ENCODE results near the gene CLDN1. TPM values are rescaled to one million over a fixed set of nuclear protein-coding genes. Genes with fewer than 3 reads are reported as not detected.

Gene CLDN1
- total RNA-seq, 1 donor from 2014 or later, result 0.08 TPM

DNA sequence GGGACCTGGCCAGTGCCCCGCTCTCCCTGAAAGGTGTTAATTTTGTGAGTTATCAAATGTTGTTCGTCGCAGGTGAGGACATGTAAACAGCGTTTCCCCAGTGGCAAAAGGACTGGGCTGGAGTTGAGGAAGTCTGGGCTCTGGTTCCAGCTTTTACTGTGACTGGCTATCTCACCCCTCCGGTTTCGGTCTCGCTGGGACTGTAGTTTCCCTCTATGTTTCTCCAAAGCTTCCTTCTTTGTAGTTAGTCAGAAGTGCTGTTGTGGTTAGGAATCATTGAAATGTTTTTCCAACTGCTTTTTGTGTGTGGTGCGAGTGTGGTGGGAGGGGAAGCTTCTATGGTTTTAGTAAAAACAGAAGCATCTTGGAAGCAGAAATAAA, 990 bp upstream of the CLDN1 start:
- DNase-seq, result no peak
- intact Hi-C loops (cut with micrococcal nuclease), result no loop called here
- TF ChIP-seq, protein P1, sequence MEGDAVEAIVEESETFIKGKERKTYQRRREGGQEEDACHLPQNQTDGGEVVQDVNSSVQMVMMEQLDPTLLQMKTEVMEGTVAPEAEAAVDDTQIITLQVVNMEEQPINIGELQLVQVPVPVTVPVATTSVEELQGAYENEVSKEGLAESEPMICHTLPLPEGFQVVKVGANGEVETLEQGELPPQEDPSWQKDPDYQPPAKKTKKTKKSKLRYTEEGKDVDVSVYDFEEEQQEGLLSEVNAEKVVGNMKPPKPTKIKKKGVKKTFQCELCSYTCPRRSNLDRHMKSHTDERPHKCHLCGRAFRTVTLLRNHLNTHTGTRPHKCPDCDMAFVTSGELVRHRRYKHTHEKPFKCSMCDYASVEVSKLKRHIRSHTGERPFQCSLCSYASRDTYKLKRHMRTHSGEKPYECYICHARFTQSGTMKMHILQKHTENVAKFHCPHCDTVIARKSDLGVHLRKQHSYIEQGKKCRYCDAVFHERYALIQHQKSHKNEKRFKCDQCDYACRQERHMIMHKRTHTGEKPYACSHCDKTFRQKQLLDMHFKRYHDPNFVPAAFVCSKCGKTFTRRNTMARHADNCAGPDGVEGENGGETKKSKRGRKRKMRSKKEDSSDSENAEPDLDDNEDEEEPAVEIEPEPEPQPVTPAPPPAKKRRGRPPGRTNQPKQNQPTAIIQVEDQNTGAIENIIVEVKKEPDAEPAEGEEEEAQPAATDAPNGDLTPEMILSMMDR (IDR thresholded peaks at IDR 0.05; ENCODE audit: borderline replicate concordance), result no peak
- Histone ChIP-seq H3K27ac (replicated peaks) (no peak overlapping the region), H3K4me1 (peaks cover 29% of the 10 kb centered on the region), H3K4me3 (peak overlapping the region; percentile 74), H3K27me3 (ENCODE audit: low read depth) (peaks cover 34% of the 10 kb centered on the region), H3K9me3 (replicated peaks) (no peaks in the 10 kb centered on the region), H3K36me3 (no peaks in the 10 kb centered on the region)

DNA sequence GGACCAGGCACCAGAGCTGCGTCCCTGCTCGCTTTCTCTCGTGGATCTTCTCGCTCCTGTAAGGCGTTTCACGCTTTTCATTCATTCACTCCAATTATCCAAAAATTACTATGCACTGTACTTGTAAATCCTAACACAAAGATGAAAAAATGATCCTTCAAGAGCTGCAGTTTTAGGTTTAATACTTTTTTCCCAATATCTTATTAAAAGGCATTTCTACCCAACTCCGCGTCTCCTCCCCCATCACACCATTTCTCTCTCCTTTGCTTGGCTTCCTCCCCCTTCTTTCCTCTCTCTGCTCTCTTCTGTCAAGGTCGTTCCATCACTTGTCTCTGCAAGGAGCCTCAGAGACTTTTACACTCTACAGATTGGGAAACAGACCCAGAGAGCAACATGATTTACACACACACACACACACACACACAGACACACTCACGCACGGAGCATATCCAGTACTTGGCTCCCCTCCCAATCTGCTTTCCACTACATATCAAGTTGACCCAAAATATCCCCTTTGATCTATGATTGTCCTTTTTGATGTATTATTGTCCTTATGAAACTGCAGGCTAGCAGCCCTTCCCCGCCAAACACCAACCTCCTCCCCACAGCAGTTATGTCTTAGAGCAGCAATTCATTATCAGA, 479 bp upstream of the CLDN1 start:
- intact Hi-C loops (cut with micrococcal nuclease), result no loop called here
- Histone ChIP-seq H3K9me3 (replicated peaks) (no peaks in the 10 kb centered on the region), H3K36me3 (no peaks in the 10 kb centered on the region), H3K4me1 (peaks cover 29% of the 10 kb centered on the region), H3K4me3 (peak overlapping the region; percentile 74), H3K27ac (replicated peaks) (no peak overlapping the region), H3K27me3 (ENCODE audit: low read depth) (peaks cover 34% of the 10 kb centered on the region)
- TF ChIP-seq, protein P1 (IDR thresholded peaks at IDR 0.05; ENCODE audit: borderline replicate concordance), result peak; percentile 17
- DNase-seq, result no peak

DNA sequence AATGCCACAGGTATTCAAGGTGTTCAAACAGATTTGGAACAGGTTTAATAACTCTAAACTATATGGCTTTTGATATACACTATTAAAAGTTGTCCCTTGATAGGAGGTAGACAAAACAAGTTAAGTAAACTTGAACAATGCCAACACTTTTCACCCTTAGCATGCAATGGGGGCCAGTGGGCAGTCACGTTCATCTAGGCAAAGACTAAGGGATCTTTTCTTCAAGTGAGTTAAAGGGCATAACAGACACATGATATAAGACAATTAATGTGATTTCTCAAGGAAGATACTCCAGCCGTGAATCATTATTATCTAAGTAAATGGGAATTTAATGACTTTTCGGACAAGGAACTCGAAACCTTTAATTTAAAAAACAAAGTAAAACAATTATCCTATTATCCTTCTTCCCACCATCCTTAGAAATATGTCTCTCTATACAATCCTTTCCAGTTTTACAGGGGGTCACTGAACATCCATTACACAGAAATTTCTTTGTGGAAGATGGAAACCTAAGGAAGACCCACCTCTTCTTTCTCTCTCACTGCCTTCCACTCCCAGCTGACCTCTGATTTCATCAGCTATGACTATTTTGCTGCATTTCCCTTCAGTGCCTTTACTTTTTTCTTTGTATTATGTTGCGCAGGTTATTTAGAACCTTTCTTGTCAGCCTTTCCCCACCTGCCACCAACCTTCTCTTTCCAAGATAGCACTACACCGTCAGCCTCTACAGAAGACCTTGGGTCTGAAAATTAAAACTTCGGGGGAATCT, 1.5 kb downstream of the CLDN1 start:
- intact Hi-C loops (cut with micrococcal nuclease), result no loop called here

DNA sequence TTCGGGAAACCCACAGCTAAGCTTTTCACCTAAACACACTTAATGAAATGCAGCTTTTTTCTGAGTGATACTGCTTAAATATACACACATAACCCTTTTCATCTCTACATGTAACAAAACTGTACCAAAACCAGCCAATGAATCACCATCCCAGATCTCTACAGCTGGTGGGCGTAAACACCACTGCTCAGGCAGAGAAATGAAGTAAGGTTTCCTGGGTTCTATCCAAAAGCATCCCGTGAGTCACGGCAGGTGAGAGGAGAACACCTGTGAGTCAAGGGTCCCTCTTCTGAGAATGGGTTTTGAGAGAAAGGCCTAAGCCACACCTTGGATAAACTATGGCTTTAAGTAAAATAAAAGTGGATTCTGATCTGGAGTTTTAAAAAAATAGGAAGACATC, 2.6 kb downstream of the CLDN1 start:
- Histone ChIP-seq H3K27ac (replicated peaks) (no peak overlapping the region), H3K36me3 (no peaks in the 10 kb centered on the region), H3K4me1 (peaks cover 17% of the 10 kb centered on the region), H3K27me3 (ENCODE audit: low read depth) (peaks cover 34% of the 10 kb centered on the region), H3K4me3 (no peak overlapping the region), H3K9me3 (replicated peaks) (no peaks in the 10 kb centered on the region)
- TF ChIP-seq, protein P1 (IDR thresholded peaks at IDR 0.05; ENCODE audit: borderline replicate concordance), result no peak
- no peak for DNase-seq
- intact Hi-C loops (cut with micrococcal nuclease), result loop anchor here (10.0 kb wide), 1 partner anchor 355 kb away; no protein-coding TSS in a partner anchor

More for the DNA sequence above, 1.5 kb downstream of the CLDN1 start:
- H3K9me3 ChIP-seq (replicated peaks), result no peaks in the 10 kb centered on the region
- DNase-seq, result no peak
- peaks cover 17% of the 10 kb centered on the region for H3K4me1 ChIP-seq
- no peaks in the 10 kb centered on the region for H3K36me3 ChIP-seq
- no peak overlapping the region for H3K27ac ChIP-seq (replicated peaks)
- TF ChIP-seq, protein P1 (IDR thresholded peaks at IDR 0.05; ENCODE audit: borderline replicate concordance), result no peak
- H3K4me3 ChIP-seq, result no peak overlapping the region
- H3K27me3 ChIP-seq (ENCODE audit: low read depth), result peaks cover 34% of the 10 kb centered on the region

DNA sequence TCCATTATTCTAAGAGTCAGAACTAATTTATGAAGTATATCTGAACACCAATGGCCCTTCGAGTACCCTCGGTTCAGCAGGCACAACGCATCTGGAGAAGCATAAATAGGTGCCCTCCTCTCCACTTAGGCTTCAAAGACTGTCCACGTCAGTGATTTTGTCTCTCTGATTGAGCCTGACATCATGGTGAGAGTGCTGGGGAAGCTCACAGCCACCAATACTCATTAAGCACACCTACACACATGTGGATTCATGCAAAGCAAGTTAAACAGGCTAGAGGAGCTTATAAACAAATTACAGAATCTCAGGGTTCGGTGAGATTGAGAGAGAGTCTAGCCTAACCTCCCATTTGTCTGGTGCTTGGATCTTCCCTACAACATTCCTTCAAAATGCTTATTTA, 3.6 kb downstream of the CLDN1 start:
- TF ChIP-seq, protein P1 (IDR thresholded peaks at IDR 0.05; ENCODE audit: borderline replicate concordance), result no peak
- no peak overlapping the region for H3K27ac ChIP-seq (replicated peaks)

More for the DNA sequence above, 3.6 kb downstream of the CLDN1 start:
- Histone ChIP-seq H3K36me3 (no peaks in the 10 kb centered on the region), H3K9me3 (replicated peaks) (no peaks in the 10 kb centered on the region), H3K4me3 (no peak overlapping the region), H3K4me1 (peaks cover 17% of the 10 kb centered on the region), H3K27me3 (ENCODE audit: low read depth) (peaks cover 34% of the 10 kb centered on the region)
- intact Hi-C loops (cut with micrococcal nuclease), result loop anchor here (10.0 kb wide), 1 partner anchor 354 kb away; no protein-coding TSS in a partner anchor
- no peak for DNase-seq
